K562 (cell line): ENCODE measurements around the gene SHFL. TPM values are rescaled to one million over a fixed set of nuclear protein-coding genes. Genes with fewer than 3 reads are reported as not detected.

ENCODE experiments used
- BCL6 ChIP-seq: fragments of 250-450 bp; sonication (Bioruptor Pico); IDR thresholded peaks from 2 replicates; pipeline ENCODE4 v1.4.0; 2020
- FIP1L1 ChIP-seq: fragments of 200-400 bp; formaldehyde crosslinking; IDR thresholded peaks from 2 replicates; pipeline ENCODE4 v1.6.1; 2018; ENCODE audit warnings: mild to moderate bottlenecking, low read depth, low read length; ENCODE audit not compliant: poor library complexity, severe bottlenecking
- FOXA1 ChIP-seq: fragments of 450-650 bp; IDR thresholded peaks from 2 replicates; pipeline ENCODE4 v1.6.1; 2016; ENCODE audit warnings: mild to moderate bottlenecking, borderline replicate concordance
- FOXP1 ChIP-seq: sonication (generic); formaldehyde crosslinking; IDR thresholded peaks from 2 replicates; pipeline ENCODE4 v1.8.0; 2022; ENCODE audit warnings: mild to moderate bottlenecking, missing genetic modification reagents
- HLTF ChIP-seq: fragments of 450-650 bp; IDR thresholded peaks from 2 replicates; pipeline ENCODE4 v1.6.1; 2016
- ID3 ChIP-seq, 2 experiments: fragments of 250-450 bp in 1 of 2; fragments of 450-650 bp in 1 of 2; sonication (Bioruptor Pico) in 1 of 2; IDR thresholded peaks; 2 replicates each; pipeline versions ENCODE4 v1.6.1 to v1.8.0; 2016 to 2021; ENCODE audit warnings: mild to moderate bottlenecking in 2 of 2, moderate library complexity in 2 of 2, missing compliant biosample characterization in 1 of 2, missing genetic modification characterization in 1 of 2
- RBFOX2 ChIP-seq: fragments of 200-400 bp; formaldehyde crosslinking; IDR thresholded peaks from 2 replicates; pipeline ENCODE4 v1.6.1; 2017; ENCODE audit warnings: low read depth, mild to moderate bottlenecking, low read length, moderate library complexity
- TAL1 ChIP-seq: fragments of 450-650 bp; IDR thresholded peaks from 2 replicates; pipeline ENCODE4 v1.6.1; 2016; ENCODE audit warnings: mild to moderate bottlenecking
- ZKSCAN1 ChIP-seq: fragments of 150-350 bp; IDR thresholded peaks from 2 replicates; pipeline ENCODE4 v1.6.1; 2016; ENCODE audit warnings: low read depth, low read length
- ZNF384 ChIP-seq: IDR thresholded peaks from 2 replicates; pipeline ENCODE4 v1.6.1; 2012; ENCODE audit warnings: low read depth, low read length, improper control_type of control experiment
- ZNF780A ChIP-seq: fragments of 250-450 bp; sonication (Bioruptor Pico); IDR thresholded peaks from 2 replicates; pipeline ENCODE4 v1.5.0; 2021; ENCODE audit warnings: mild to moderate bottlenecking
- polyA plus RNA-seq, 8 experiments: library from polyadenylated mRNA; depleted of rRNA in 4 of 8; stranded (reverse) in 5 of 8; unstranded in 3 of 8; fragments of >200 nt; fragmentation: Nextera tagmentation in 2 of 8; fragmentation: Illumina TruSeq in 1 of 8; extraction: Ambion mirVana in 2 of 8; extraction: Trizol in 1 of 8; gene quantifications; 2 replicates each; pipeline versions ENCODE4 v1.2.1 to v1.2.3, GENCODE V29; 2011 to 2014; ENCODE audit warnings: inconsistent platforms in 1 of 8, missing spikeins in 1 of 8
- total RNA-seq, 7 experiments: library from RNA; depleted of rRNA in 6 of 7; stranded (reverse); fragments of >200 nt in 6 of 7; fragmentation: Illumina TruSeq in 2 of 7; extraction: Trizol in 2 of 7; gene quantifications; 2 replicates each; pipeline versions ENCODE4 v1.2.1 to v1.2.3, GENCODE V29; 2011 to 2021; ENCODE audit warnings: low replicate concordance in 1 of 7
- TF ChIP-seq, protein P1 (sequence below): fragments of 200-800 bp; sonication (Bioruptor generic); IDR thresholded peaks from 2 replicates; pipeline ENCODE4 v1.6.1; 2016; ENCODE audit warnings: missing genetic modification characterization, missing compliant biosample characterization
- TF ChIP-seq, protein P2 (sequence below): sonication (generic); formaldehyde crosslinking; IDR thresholded peaks from 2 replicates; pipeline ENCODE4 v1.8.0; 2022; ENCODE audit warnings: mild to moderate bottlenecking, missing genetic modification reagents
- TF ChIP-seq, protein P3 (sequence below): fragments of 150-350 bp; IDR thresholded peaks from 2 replicates; pipeline ENCODE4 v1.6.1; 2014; ENCODE audit warnings: low read depth, mild to moderate bottlenecking, low read length, borderline replicate concordance

SHFL gene
- total and polyA plus RNA-seq, 9 of the 15 experiments (the other 6 are each of a cell fraction or from before 2014, with no cell fraction given), result 1.5 to 25.7 (median 13.0) TPM

DNA sequence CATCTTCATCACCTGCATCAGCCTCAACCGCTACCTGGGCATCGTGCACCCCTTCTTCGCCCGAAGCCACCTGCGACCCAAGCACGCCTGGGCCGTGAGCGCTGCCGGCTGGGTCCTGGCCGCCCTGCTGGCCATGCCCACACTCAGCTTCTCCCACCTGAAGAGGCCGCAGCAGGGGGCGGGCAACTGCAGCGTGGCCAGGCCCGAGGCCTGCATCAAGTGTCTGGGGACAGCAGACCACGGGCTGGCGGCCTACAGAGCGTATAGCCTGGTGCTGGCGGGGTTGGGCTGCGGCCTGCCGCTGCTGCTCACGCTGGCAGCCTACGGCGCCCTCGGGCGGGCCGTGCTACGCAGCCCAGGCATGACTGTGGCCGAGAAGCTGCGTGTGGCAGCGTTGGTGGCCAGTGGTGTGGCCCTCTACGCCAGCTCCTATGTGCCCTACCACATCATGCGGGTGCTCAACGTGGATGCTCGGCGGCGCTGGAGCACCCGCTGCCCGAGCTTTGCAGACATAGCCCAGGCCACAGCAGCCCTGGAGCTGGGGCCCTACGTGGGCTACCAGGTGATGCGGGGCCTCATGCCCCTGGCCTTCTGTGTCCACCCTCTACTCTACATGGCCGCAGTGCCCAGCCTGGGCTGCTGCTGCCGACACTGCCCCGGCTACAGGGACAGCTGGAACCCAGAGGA is 28.0 kb downstream of the SHFL start (continued):
- TF ChIP-seq, protein P1, sequence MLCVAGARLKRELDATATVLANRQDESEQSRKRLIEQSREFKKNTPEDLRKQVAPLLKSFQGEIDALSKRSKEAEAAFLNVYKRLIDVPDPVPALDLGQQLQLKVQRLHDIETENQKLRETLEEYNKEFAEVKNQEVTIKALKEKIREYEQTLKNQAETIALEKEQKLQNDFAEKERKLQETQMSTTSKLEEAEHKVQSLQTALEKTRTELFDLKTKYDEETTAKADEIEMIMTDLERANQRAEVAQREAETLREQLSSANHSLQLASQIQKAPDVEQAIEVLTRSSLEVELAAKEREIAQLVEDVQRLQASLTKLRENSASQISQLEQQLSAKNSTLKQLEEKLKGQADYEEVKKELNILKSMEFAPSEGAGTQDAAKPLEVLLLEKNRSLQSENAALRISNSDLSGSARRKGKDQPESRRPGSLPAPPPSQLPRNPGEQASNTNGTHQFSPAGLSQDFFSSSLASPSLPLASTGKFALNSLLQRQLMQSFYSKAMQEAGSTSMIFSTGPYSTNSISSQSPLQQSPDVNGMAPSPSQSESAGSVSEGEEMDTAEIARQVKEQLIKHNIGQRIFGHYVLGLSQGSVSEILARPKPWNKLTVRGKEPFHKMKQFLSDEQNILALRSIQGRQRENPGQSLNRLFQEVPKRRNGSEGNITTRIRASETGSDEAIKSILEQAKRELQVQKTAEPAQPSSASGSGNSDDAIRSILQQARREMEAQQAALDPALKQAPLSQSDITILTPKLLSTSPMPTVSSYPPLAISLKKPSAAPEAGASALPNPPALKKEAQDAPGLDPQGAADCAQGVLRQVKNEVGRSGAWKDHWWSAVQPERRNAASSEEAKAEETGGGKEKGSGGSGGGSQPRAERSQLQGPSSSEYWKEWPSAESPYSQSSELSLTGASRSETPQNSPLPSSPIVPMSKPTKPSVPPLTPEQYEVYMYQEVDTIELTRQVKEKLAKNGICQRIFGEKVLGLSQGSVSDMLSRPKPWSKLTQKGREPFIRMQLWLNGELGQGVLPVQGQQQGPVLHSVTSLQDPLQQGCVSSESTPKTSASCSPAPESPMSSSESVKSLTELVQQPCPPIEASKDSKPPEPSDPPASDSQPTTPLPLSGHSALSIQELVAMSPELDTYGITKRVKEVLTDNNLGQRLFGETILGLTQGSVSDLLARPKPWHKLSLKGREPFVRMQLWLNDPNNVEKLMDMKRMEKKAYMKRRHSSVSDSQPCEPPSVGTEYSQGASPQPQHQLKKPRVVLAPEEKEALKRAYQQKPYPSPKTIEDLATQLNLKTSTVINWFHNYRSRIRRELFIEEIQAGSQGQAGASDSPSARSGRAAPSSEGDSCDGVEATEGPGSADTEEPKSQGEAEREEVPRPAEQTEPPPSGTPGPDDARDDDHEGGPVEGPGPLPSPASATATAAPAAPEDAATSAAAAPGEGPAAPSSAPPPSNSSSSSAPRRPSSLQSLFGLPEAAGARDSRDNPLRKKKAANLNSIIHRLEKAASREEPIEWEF (CRISPR knock-in tag), result no peak
- TF ChIP-seq ZNF384, result no peak
- no peak for TF ChIP-seq ZKSCAN1
- peak; percentile 97 for TF ChIP-seq FIP1L1
- 0 out of 2 replicates have a peak, but pooled peaks have one; percentile 15 for TF ChIP-seq FOXP1 (CRISPR knock-in tag)
- TF ChIP-seq TAL1, result no peak
- TF ChIP-seq BCL6 (CRISPR knock-in tag), result no peak
- TF ChIP-seq ID3 (CRISPR knock-in tag; IDR thresholded peaks at IDR 0.05), result no peak
- TF ChIP-seq ID3 (tag; IDR thresholded peaks at IDR 0.05), result no peak
- TF ChIP-seq FOXA1, result no peak
- TF ChIP-seq RBFOX2, result peak; percentile 17
- TF ChIP-seq, protein P2, sequence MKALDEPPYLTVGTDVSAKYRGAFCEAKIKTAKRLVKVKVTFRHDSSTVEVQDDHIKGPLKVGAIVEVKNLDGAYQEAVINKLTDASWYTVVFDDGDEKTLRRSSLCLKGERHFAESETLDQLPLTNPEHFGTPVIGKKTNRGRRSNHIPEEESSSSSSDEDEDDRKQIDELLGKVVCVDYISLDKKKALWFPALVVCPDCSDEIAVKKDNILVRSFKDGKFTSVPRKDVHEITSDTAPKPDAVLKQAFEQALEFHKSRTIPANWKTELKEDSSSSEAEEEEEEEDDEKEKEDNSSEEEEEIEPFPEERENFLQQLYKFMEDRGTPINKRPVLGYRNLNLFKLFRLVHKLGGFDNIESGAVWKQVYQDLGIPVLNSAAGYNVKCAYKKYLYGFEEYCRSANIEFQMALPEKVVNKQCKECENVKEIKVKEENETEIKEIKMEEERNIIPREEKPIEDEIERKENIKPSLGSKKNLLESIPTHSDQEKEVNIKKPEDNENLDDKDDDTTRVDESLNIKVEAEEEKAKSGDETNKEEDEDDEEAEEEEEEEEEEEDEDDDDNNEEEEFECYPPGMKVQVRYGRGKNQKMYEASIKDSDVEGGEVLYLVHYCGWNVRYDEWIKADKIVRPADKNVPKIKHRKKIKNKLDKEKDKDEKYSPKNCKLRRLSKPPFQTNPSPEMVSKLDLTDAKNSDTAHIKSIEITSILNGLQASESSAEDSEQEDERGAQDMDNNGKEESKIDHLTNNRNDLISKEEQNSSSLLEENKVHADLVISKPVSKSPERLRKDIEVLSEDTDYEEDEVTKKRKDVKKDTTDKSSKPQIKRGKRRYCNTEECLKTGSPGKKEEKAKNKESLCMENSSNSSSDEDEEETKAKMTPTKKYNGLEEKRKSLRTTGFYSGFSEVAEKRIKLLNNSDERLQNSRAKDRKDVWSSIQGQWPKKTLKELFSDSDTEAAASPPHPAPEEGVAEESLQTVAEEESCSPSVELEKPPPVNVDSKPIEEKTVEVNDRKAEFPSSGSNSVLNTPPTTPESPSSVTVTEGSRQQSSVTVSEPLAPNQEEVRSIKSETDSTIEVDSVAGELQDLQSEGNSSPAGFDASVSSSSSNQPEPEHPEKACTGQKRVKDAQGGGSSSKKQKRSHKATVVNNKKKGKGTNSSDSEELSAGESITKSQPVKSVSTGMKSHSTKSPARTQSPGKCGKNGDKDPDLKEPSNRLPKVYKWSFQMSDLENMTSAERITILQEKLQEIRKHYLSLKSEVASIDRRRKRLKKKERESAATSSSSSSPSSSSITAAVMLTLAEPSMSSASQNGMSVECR (CRISPR knock-in tag), result no peak
- TF ChIP-seq ZNF780A, result no peak
- TF ChIP-seq, protein P3, sequence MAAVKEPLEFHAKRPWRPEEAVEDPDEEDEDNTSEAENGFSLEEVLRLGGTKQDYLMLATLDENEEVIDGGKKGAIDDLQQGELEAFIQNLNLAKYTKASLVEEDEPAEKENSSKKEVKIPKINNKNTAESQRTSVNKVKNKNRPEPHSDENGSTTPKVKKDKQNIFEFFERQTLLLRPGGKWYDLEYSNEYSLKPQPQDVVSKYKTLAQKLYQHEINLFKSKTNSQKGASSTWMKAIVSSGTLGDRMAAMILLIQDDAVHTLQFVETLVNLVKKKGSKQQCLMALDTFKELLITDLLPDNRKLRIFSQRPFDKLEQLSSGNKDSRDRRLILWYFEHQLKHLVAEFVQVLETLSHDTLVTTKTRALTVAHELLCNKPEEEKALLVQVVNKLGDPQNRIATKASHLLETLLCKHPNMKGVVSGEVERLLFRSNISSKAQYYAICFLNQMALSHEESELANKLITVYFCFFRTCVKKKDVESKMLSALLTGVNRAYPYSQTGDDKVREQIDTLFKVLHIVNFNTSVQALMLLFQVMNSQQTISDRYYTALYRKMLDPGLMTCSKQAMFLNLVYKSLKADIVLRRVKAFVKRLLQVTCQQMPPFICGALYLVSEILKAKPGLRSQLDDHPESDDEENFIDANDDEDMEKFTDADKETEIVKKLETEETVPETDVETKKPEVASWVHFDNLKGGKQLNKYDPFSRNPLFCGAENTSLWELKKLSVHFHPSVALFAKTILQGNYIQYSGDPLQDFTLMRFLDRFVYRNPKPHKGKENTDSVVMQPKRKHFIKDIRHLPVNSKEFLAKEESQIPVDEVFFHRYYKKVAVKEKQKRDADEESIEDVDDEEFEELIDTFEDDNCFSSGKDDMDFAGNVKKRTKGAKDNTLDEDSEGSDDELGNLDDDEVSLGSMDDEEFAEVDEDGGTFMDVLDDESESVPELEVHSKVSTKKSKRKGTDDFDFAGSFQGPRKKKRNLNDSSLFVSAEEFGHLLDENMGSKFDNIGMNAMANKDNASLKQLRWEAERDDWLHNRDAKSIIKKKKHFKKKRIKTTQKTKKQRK, result no peak
- TF ChIP-seq HLTF, result no peak
